Epithelial cell of proximal tubule (primary cell): ENCODE results near the gene KLHL8. TPM values are rescaled to one million over a fixed set of nuclear protein-coding genes. Genes with fewer than 3 reads are reported as not detected.

Experiments used
- DNase-seq: peaks from one replicate; pipeline ENCODE4 v3.0.0-alpha.2; 2011; ENCODE audit warnings: low read depth
- H3K4me3 ChIP-seq: 2 replicates; pipeline ENCODE4 v1.5.1; 2011; ENCODE audit warnings: low read depth, mild to moderate bottlenecking, low read length
- CTCF ChIP-seq: conservative IDR thresholded peaks from 2 replicates; pipeline ENCODE4 v1.5.1; 2012; ENCODE audit warnings: low read depth, mild to moderate bottlenecking, low read length
- total RNA-seq: library from RNA; depleted of rRNA; stranded (reverse); fragments of >200 nt; gene quantifications from 2 replicates; pipeline ENCODE4 v1.2.3, GENCODE V29; 2015

Gene KLHL8
- total RNA-seq, 1 donor from 2014 or later: 6.7 TPM

- no peak for DNase-seq
- TF ChIP-seq CTCF: no peak
- H3K4me3 ChIP-seq: no peak overlapping the region
Measured at GRCh38 chr4:87257523-87257922, 37.1 kb upstream of the KLHL8 start.

GRCh38 chr4:87255755-87256154 is 35.3 kb upstream of the KLHL8 start:
- no peak overlapping the region for H3K4me3 ChIP-seq
- no peak for TF ChIP-seq CTCF

GRCh38 chr4:87251106-87251505 is 30.7 kb upstream of the KLHL8 start:
- no peak overlapping the region for H3K4me3 ChIP-seq
- no peak for DNase-seq
- TF ChIP-seq CTCF: no peak

More at GRCh38 chr4:87255755-87256154, 35.3 kb upstream of the KLHL8 start:
- DNase-seq: no peak

- no peak overlapping the region for H3K4me3 ChIP-seq
- DNase-seq: no peak
- TF ChIP-seq CTCF: no peak
Measured at GRCh38 chr4:87250294-87250693, 29.9 kb upstream of the KLHL8 start.

GRCh38 chr4:87249332-87250019 is 29.1 kb upstream of the KLHL8 start:
- no peak for DNase-seq
- H3K4me3 ChIP-seq: no peak overlapping the region
- TF ChIP-seq CTCF: no peak

GRCh38 chr4:87243426-87244053 is 23.1 kb upstream of the KLHL8 start:
- no peak overlapping the region for H3K4me3 ChIP-seq
- TF ChIP-seq CTCF: no peak
- no peak for DNase-seq

- DNase-seq: no peak
- H3K4me3 ChIP-seq: no peak overlapping the region
- TF ChIP-seq CTCF: no peak
Measured at GRCh38 chr4:87241336-87241735, 20.9 kb upstream of the KLHL8 start.
